ENCODE results near the gene RBM47.
"Not testable (repeated sequence)": the region's sequence is repeated elsewhere in the genome, so short reads cannot be mapped to it uniquely, and the experiment has no call there.

RBM47 gene

GRCh38 chr4:40441430-40441829 is 188.2 kb downstream of the RBM47 start:
- DNase-seq (ENCODE audit: low read depth), result no peak

- no peak for DNase-seq (ENCODE audit: low read depth)
Observed at GRCh38 chr4:40439519-40439918, 190.1 kb downstream of the RBM47 start.

GRCh38 chr4:40438384-40439026 is 191.2 kb downstream of the RBM47 start:
- no peak for DNase-seq (ENCODE audit: low read depth)

GRCh38 chr4:40437741-40438383 is 191.8 kb downstream of the RBM47 start:
- DNase-seq (ENCODE audit: low read depth), result no peak

- not testable (repeated sequence) for DNase-seq (ENCODE audit: low read depth)
Observed at GRCh38 chr4:40435306-40435705, 194.4 kb downstream of the RBM47 start.

GRCh38 chr4:40434126-40434687 is 195.5 kb downstream of the RBM47 start:
- DNase-seq (ENCODE audit: low read depth), result no peak

- DNase-seq (ENCODE audit: low read depth), result no peak
Observed at GRCh38 chr4:40432504-40432903, 197.2 kb downstream of the RBM47 start.

GRCh38 chr4:40427871-40428270 is 201.8 kb downstream of the RBM47 start:
- not testable (repeated sequence) for DNase-seq (ENCODE audit: low read depth)

GRCh38 chr4:40427128-40427527 is 202.5 kb downstream of the RBM47 start:
- DNase-seq (ENCODE audit: low read depth), result no peak

- no peak for DNase-seq (ENCODE audit: low read depth)
Observed at GRCh38 chr4:40425799-40426574, 203.7 kb downstream of the RBM47 start.

GRCh38 chr4:40423735-40424134 is 205.9 kb downstream of the RBM47 start:
- DNase-seq (ENCODE audit: low read depth), result no peak

- no peak for DNase-seq (ENCODE audit: low read depth)
Observed at GRCh38 chr4:40421839-40422708, 207.6 kb downstream of the RBM47 start.

- no peak for DNase-seq (ENCODE audit: low read depth)
Observed at GRCh38 chr4:40419231-40419912, 210.3 kb downstream of the RBM47 start.

- no peak for DNase-seq (ENCODE audit: low read depth)
Observed at GRCh38 chr4:40418430-40419230, 211.0 kb downstream of the RBM47 start.

- no peak for DNase-seq (ENCODE audit: low read depth)
Observed at GRCh38 chr4:40417941-40418340, 211.7 kb downstream of the RBM47 start.

- DNase-seq (ENCODE audit: low read depth), result no peak
Observed at GRCh38 chr4:40414673-40415072, 215.0 kb downstream of the RBM47 start.

GRCh38 chr4:40412866-40413795 is 216.5 kb downstream of the RBM47 start:
- DNase-seq (ENCODE audit: low read depth), result no peak

- no peak for DNase-seq (ENCODE audit: low read depth)
Observed at GRCh38 chr4:40412388-40412787, 217.3 kb downstream of the RBM47 start.

GRCh38 chr4:40409835-40410234 is 219.8 kb downstream of the RBM47 start:
- DNase-seq (ENCODE audit: low read depth), result no peak

Measured in T follicular helper cell (primary cell).